WTC11 (cell line): Measurements from ENCODE around the gene THBS2.

ENCODE experiments used
- NR2C2 ChIP-seq: sonication (generic); formaldehyde crosslinking; IDR thresholded peaks from 2 replicates; pipeline ENCODE4 v1.8.0; 2022; ENCODE audit warnings: mild to moderate bottlenecking, missing genetic modification reagents
- TCF7 ChIP-seq: sonication (generic); formaldehyde crosslinking; IDR thresholded peaks from 2 replicates; pipeline ENCODE4 v1.8.0; 2022; ENCODE audit warnings: mild to moderate bottlenecking, low read depth, missing genetic modification reagents, moderate library complexity
- TF ChIP-seq, protein P1 (sequence below): sonication (generic); formaldehyde crosslinking; IDR thresholded peaks from 2 replicates; pipeline ENCODE4 v1.8.1; 2023; ENCODE audit warnings: mild to moderate bottlenecking, missing genetic modification reagents, moderate library complexity
- TF ChIP-seq, protein P2 (sequence below): fragments of 200-600 bp; IDR thresholded peaks from 2 replicates; pipeline ENCODE4 v1.8.0; 2022; ENCODE audit warnings: antibody characterized with exemption

DNA sequence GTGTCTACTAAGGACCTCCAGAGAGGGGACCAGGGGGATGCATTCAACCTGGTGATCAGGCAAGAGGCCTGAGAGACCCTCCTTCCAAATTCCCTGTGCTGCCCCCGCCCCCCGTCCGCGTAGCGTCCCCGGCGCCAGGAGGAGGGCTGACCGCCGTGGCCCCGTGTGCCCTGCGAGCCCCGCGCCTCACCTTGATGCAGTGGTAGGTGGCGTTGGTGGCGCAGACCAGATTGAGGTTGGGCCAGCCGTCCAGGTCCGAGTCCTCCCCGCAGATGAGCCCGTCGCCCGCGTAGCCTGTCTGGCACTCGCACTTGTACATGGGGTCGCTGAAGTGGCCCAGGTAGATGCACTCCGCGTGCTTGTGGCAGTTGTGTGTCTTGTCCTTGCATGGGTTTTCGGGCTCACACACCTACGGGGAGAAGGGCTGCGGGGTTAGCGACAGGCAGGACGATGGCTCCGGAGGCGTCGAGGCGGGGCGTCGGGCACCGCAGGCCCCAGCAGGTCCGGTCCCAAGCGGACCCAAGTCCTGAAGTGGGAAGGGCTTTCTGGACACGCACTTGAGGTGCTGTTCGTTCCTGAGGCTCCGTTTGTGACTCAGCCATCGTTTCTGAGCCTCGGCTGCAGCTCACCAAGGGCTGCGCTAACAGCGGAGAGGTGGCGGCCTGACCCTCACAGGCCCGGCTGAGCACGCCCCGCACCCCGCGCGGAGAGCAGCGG, 21.7 kb downstream of the THBS2 start:
- TF ChIP-seq TCF7 (no peak), NR2C2 (CRISPR knock-in tag) (no peak)
- TF ChIP-seq, protein P1, sequence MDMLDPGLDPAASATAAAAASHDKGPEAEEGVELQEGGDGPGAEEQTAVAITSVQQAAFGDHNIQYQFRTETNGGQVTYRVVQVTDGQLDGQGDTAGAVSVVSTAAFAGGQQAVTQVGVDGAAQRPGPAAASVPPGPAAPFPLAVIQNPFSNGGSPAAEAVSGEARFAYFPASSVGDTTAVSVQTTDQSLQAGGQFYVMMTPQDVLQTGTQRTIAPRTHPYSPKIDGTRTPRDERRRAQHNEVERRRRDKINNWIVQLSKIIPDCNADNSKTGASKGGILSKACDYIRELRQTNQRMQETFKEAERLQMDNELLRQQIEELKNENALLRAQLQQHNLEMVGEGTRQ (CRISPR knock-in tag): no peak
- TF ChIP-seq, protein P2, sequence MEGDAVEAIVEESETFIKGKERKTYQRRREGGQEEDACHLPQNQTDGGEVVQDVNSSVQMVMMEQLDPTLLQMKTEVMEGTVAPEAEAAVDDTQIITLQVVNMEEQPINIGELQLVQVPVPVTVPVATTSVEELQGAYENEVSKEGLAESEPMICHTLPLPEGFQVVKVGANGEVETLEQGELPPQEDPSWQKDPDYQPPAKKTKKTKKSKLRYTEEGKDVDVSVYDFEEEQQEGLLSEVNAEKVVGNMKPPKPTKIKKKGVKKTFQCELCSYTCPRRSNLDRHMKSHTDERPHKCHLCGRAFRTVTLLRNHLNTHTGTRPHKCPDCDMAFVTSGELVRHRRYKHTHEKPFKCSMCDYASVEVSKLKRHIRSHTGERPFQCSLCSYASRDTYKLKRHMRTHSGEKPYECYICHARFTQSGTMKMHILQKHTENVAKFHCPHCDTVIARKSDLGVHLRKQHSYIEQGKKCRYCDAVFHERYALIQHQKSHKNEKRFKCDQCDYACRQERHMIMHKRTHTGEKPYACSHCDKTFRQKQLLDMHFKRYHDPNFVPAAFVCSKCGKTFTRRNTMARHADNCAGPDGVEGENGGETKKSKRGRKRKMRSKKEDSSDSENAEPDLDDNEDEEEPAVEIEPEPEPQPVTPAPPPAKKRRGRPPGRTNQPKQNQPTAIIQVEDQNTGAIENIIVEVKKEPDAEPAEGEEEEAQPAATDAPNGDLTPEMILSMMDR: no peak
